SK-N-DZ (cell line): ENCODE measurements around the gene TMPO.
"Not testable (repeated sequence)": the region's sequence is repeated elsewhere in the genome, so short reads cannot be mapped to it uniquely, and the experiment has no call there.

ENCODE experiments used
- DNase-seq: peaks from one replicate; pipeline ENCODE4 v3.0.0-alpha.2; 2015; ENCODE audit warnings: low spot score

TMPO gene

DNA sequence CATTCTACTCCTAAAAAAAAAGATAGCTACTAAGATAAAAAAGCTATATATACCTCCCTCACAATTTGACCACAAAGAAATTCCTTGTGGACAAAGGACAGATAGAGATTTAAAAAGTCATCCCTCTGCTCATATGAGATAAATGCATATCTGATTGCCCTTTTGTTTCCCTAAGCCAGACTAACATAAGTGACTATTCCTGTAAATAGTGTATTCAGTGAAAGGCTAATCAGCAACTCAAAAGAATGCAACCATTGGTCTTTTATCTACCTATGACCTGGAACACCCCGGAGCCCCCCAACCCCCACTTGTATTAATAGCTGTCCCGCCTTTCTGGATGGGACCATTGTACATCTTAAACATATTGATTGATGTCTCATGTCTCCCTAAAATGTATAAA is 6.3 kb upstream of the TMPO start:
- no peak for DNase-seq

GRCh38 chr12:98511806-98512205 is 3.6 kb upstream of the TMPO start:
- not testable (repeated sequence) for DNase-seq

DNA sequence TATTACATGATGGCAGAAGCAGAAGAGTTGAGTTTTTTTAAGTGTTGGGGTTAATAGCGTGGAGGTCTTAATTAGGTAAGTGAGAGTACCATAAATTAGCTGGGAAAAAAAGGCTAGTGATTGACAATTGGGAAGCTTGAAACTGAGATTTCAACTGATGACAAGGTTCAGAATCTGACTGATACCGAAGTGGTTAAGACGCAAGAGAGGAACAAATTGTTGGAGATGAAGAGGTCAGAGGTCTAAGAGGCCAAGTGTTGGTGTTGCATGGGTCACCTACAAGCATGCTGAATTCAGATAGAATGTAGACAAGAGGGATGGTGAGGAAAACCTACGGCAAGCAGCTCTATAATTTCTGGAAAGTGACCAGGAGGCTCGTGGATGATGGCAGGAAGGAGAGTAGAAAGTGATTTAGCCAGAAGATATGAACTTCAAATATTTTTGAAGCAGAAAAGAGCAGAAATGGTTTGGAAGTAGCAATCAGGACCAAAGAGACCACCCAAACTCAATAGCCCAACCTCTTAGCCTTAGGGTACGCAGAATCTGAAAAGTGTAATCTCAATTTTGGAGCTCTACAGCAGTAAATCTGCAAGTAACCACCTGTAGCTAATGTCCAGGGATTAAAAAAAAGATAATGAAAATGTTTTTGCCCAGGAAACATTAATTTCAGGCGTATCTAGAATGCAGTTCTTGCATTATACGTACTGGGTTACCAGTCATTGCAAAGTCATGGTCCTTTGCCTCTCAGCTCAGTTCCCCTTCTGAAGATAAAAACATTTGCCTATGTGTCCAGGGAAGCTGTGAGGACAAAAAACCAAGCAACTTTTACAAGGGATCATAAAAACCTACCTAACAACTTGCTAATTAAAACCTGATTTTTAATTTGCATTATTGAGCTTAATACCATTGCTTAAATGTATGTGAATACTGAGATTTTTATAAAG is 1.7 kb upstream of the TMPO start:
- no peak for DNase-seq

GRCh38 chr12:98514982-98515286 is 456 bp upstream of the TMPO start:
- DNase-seq = no peak

DNA sequence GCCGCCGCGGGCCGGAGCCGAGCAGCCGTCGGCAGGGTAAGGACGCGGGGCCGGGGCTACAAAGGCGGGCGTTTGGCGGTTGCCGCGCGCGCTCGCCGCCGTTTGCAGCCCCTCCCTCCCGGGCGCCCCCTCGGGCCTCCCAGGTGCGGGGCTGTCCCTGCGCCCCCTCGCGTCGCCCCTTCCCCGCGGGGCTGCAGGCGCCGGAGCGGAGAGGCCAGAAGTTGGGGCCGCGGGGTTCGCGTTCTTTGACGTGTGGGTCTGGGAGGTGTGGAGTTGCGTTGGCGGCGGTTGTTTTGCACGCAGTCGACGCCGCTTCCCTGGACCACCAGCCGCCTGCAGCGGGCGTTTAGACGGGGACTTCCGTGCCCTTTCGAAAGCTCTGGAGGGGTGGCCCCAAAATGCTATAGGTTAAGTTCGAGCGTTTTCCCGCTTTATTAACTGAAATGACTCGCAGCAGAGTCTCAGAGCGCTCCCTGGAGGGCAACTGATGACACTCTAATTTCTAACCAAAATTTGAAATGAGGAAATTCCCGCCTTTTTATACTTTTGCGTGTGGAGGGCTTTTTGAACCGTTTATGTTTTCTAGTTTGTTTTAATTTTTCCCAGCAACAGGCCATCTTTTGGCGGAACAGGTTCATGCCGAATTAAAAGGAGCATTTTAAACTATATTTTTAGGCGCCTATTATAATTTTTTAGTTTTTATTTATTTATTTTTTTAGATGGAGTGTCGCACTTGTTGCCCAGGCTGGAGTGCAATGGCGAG is 902 bp downstream of the TMPO start:
- peak; percentile 93 for DNase-seq

DNA sequence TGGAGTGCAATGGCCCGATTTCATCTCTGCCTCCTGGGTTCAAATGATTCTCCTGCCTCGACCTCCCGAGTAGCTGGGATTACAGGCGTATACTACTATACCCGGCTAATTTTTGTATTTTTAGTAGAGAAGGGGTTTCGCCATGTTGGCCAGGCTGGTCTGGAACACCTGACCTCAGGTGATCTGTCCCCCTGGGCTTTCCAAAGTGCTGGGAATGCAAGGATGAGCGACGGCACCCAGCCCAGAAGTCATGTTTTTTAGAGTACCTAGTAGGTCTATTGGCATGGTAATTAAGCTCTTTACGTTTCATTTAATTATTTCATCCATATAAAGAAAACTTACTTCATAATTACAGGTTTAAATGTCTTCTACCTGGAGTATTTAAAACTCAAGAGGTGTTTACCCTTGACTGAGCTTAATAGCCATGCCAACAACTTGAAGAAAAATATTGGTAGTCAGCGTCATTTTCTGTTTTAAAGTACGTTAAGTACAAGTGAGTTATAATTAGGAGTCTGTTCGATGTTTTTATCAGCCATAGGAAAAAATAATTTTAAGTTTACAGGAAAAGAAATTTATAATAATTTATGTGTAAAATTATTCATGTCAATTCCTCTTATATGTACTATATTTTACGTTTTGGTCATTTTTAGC is 4.0 kb downstream of the TMPO start:
- DNase-seq = no peak

DNA sequence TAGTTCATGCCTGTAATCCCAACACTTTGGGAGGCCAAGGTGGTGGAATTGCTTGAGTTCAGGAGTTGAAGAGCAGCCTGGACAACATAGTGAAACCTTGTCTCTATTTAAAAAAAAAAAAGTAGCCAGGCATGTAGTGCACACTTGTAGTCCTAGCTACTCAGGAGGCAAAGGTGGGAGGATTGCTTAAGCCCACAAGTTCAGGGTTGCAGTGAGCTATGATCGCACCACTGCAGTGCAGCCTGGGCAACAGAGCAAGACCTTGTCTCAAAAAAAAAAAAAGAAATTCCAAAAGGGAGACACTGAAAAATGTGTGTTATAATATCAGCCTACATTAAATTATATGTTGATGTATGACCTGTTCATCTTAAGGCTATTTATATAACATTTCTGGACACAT is 14.7 kb downstream of the TMPO start:
- DNase-seq = no peak

GRCh38 chr12:98532687-98533304 is 17.4 kb downstream of the TMPO start:
- peak; percentile 62 for DNase-seq

- DNase-seq = no peak
Observed at GRCh38 chr12:98533723-98534251, 18.4 kb downstream of the TMPO start.

- DNase-seq = no peak
Observed at GRCh38 chr12:98538031-98538430, 22.6 kb downstream of the TMPO start.

DNA sequence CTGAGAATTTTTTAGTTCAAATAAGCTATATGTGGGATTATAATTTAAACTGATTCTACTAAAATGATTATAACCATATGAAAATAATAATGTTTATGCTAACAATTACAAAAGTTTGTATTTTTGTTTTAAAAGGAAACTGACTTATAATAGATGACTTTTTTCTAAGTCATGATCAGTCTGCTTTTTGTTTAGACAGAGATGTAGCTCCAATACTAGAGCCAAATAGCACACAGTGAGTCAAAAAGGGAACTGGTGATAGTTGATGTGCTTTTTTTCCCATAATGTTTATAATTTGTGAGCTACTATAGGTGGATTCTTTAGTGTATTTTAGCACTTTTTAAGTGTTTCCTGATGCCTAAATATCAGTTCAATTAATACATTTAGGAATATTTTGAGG is 28.3 kb downstream of the TMPO start:
- no peak for DNase-seq

- DNase-seq = no peak
Observed at GRCh38 chr12:98544751-98545150, 29.4 kb downstream of the TMPO start.

GRCh38 chr12:98549371-98550110 is 34.2 kb downstream of the TMPO start:
- DNase-seq = no peak

DNA sequence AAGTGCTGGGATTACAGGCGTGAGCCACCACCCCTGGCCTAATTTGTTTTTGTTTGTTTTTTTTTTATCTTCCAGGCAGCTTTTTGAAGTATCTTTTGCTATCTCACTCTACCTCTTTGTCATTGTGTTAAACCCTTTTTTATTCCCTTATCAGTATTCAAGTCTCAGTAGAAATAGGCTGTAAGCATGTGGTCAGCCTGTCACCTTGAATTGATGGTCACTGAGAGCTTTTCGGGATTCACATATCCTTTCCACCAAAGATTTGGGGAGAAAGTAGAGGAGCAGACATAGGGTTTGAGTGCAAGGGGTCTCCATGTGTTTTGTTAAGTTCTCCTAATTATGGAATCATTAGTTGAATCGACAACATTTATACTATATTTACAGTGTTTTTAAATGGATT is 36.4 kb downstream of the TMPO start:
- no peak for DNase-seq

GRCh38 chr12:98558097-98558496 is 42.7 kb downstream of the TMPO start:
- not testable (repeated sequence) for DNase-seq

- DNase-seq = no peak
Observed at GRCh38 chr12:98559666-98560065, 44.3 kb downstream of the TMPO start.

DNA sequence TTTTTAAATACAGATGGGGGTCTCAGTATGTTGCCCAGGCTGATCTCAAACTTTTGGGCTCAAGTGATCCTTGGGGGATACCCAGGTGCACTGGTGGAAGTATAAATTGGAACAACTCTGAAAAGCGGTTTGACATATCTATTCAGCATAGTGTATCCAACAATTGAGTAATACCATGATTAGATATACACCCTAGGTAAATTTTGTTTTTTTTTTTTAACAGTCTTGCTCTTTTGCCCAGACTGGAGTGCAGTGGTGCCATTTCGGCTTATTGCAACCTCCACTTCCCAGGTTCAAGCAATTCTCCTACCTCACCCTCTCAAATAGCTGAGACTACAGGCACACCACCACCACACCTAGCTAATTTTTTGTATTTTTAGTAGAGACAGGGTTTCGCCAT is 46.5 kb downstream of the TMPO start:
- no peak for DNase-seq

GRCh38 chr12:98572010-98572409 is 56.6 kb downstream of the TMPO start:
- DNase-seq = peak; percentile 20

- DNase-seq = no peak
Observed at GRCh38 chr12:98574110-98574509, 58.7 kb downstream of the TMPO start.

DNA sequence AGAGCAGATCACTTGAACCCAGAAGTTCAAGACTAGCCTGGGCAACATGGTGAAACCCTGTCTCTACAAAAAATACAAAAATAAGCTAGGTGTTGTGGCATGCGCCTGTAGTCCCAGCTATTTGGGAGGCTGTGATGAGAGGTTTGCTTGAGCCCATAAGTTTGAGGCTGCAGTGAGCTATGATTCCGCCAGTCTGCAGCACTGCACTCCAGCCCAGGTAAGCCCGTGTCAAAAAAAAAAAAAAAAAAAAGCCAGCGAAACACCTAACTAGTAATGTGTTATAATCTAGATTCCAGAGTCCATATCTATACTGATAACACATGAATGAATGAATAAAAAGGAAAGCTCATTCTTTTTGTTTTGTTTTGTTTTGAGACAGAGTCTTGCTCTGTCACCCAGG is 59.6 kb downstream of the TMPO start:
- no peak for DNase-seq

- DNase-seq = not testable (repeated sequence)
Observed at GRCh38 chr12:98576795-98577194, 61.4 kb downstream of the TMPO start.
